Neuronal stem cell (in vitro differentiated cells): ENCODE data around the gene GAR1.
"Not testable (repeated sequence)": the region's sequence is repeated elsewhere in the genome, so short reads cannot be mapped to it uniquely, and the experiment has no call there.

ENCODE experiments used
- DNase-seq: peaks from one replicate; pipeline ENCODE4 v3.0.0-alpha.2; 2013; ENCODE audit warnings: low spot score
- H2AFZ ChIP-seq: one replicate; pipeline ENCODE4 v1.6.1; 2013; ENCODE audit warnings: mild to moderate bottlenecking, low read length, inconsistent platforms
- H2AK5ac ChIP-seq: 2 replicates; pipeline ENCODE4 v1.6.1; 2013; ENCODE audit warnings: low read depth, mild to moderate bottlenecking, inconsistent platforms, low read length, moderate library complexity, mixed read lengths
- H2BK120ac ChIP-seq: 2 replicates; pipeline ENCODE4 v1.6.1; 2013; ENCODE audit warnings: low read depth, mild to moderate bottlenecking, inconsistent platforms, low read length, moderate library complexity, mixed read lengths
- H2BK12ac ChIP-seq: one replicate; pipeline ENCODE4 v1.6.1; 2013; ENCODE audit warnings: low read length, inconsistent platforms
- H2BK15ac ChIP-seq: 2 replicates; pipeline ENCODE4 v1.6.1; 2013; ENCODE audit warnings: mild to moderate bottlenecking, low read length, inconsistent platforms, mixed read lengths
- H2BK5ac ChIP-seq: one replicate; pipeline ENCODE4 v1.6.1; 2013; ENCODE audit warnings: inconsistent platforms, mild to moderate bottlenecking, low read length, moderate library complexity
- H3K14ac ChIP-seq: one replicate; pipeline ENCODE4 v1.6.1; 2013; ENCODE audit warnings: low read length, inconsistent platforms
- H3K18ac ChIP-seq: 2 replicates; pipeline ENCODE4 v1.6.1; 2013; ENCODE audit warnings: low read length, inconsistent platforms
- H3K23ac ChIP-seq: 2 replicates; pipeline ENCODE4 v1.6.1; 2013; ENCODE audit warnings: low read depth, mild to moderate bottlenecking, mixed read lengths, low read length, inconsistent platforms; ENCODE audit not compliant: poor library complexity
- H3K27ac ChIP-seq: replicated peaks from 3 replicates; pipeline ENCODE4 v1.5.1; 2013; ENCODE audit warnings: low read length, inconsistent platforms
- H3K27me3 ChIP-seq, 3 experiments: 2 replicates each; pipeline ENCODE4 v1.6.1; 2013; ENCODE audit warnings: low read length in 3 of 3, mild to moderate bottlenecking in 2 of 3, inconsistent platforms in 1 of 3, low read depth in 1 of 3, mixed read lengths in 1 of 3, moderate library complexity in 1 of 3; ENCODE audit not compliant: control insufficient read depth in 3 of 3, insufficient read depth in 3 of 3
- H3K36me3 ChIP-seq, 2 donors: replicated peaks in 1 of 2; 2 replicates each; pipeline ENCODE4 v1.6.1; 2013; ENCODE audit warnings: low read length in 2 of 2; ENCODE audit not compliant: control insufficient read depth in 2 of 2, insufficient read depth in 2 of 2
- H3K4ac ChIP-seq: 2 replicates; pipeline ENCODE4 v1.6.1; 2013; ENCODE audit warnings: inconsistent platforms, mild to moderate bottlenecking, low read length, moderate library complexity
- H3K4me1 ChIP-seq, 2 donors: 1 replicate in 1 of 2; 2 replicates in 1 of 2; pipeline ENCODE4 v1.6.1; 2013; ENCODE audit warnings: low read length in 2 of 2, low read depth in 1 of 2; ENCODE audit not compliant: control insufficient read depth in 2 of 2, insufficient read depth in 1 of 2
- H3K4me2 ChIP-seq: one replicate; pipeline ENCODE4 v1.6.1; 2013; ENCODE audit warnings: mild to moderate bottlenecking, low read length, inconsistent platforms; ENCODE audit not compliant: insufficient read depth, poor library complexity, severe bottlenecking
- H3K4me3 ChIP-seq, 2 donors: 2 replicates each; pipeline ENCODE4 v1.5.1; 2013; ENCODE audit warnings: low read length in 2 of 2, mild to moderate bottlenecking in 2 of 2, inconsistent platforms in 1 of 2, moderate library complexity in 1 of 2
- H3K79me1 ChIP-seq: one replicate; pipeline ENCODE4 v1.6.1; 2013; ENCODE audit warnings: low read depth, mild to moderate bottlenecking, inconsistent platforms, low read length, moderate library complexity
- H3K9ac ChIP-seq: one replicate; pipeline ENCODE4 v1.6.1; 2013; ENCODE audit warnings: mild to moderate bottlenecking, low read depth, low read length, inconsistent platforms; ENCODE audit not compliant: poor library complexity
- H3K9me3 ChIP-seq, 2 donors: replicated peaks in 1 of 2; 2 replicates each; pipeline versions ENCODE3 to v1.6.1; 2013; ENCODE audit warnings: low read length in 2 of 2, mild to moderate bottlenecking in 2 of 2, inconsistent platforms in 1 of 2, low read depth in 1 of 2, mixed read lengths in 1 of 2, moderate library complexity in 1 of 2; ENCODE audit not compliant: control insufficient read depth in 2 of 2, insufficient read depth in 1 of 2
- H4K8ac ChIP-seq: one replicate; pipeline ENCODE4 v1.6.1; 2013; ENCODE audit warnings: low read depth, mild to moderate bottlenecking, inconsistent platforms, low read length, moderate library complexity
- H4K91ac ChIP-seq: one replicate; pipeline ENCODE4 v1.6.1; 2013; ENCODE audit warnings: low read length, low read depth, mild to moderate bottlenecking, inconsistent platforms; ENCODE audit not compliant: poor library complexity
- WGBS, 2 donors: extraction: QIAGEN DNeasy Blood & Tissue Kit; methylation state at CpG; one replicate each; pipeline ENCODE4 v1.1.7; 2013; ENCODE audit warnings: missing lambda C conversion rate in 2 of 2, mixed read lengths in 1 of 2; ENCODE audit not compliant: insufficient read length in 2 of 2, insufficient replicate concordance in 1 of 2; ENCODE audit errors: extremely low coverage in 2 of 2; 5-methylcytosine and 5-hydroxymethylcytosine counted together

GAR1 gene

DNA sequence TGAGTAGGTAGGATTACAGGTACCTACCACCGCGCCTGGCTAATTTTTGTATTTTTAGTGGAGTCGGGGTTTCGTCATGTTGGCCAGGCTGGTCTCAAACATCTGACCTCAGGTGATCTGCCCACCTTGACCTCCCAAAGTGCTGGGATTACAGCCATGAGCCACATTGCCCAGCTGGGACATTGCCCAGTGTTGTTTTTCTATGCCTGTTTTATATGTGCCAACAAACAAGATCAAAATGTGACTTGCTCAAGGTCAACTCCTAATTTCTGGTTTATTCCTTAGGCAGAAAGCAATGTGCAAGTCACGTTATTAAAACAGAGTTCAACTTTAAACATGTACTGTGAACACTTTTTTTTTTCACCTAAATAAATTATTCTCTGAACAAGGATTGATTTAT lies 35.0 kb downstream of the GAR1 start:
- no peak overlapping the region for H2BK12ac ChIP-seq
- H2AK5ac ChIP-seq, result no peak overlapping the region
- H3K36me3 ChIP-seq, result no peaks in the 10 kb centered on the region
- WGBS, 2 donors, result no CpG with 5 or more reads among the region's 5 CpGs
- H3K4me3 ChIP-seq, result no peak overlapping the region
- no peak overlapping the region for H4K91ac ChIP-seq
- no peaks in the 10 kb centered on the region for H3K27me3 ChIP-seq
- DNase-seq, result no peak
- no peak overlapping the region for H2AFZ ChIP-seq
- H3K27ac ChIP-seq, result no peak overlapping the region
- no peak overlapping the region for H3K4ac ChIP-seq
- no peak overlapping the region for H3K23ac ChIP-seq
- no peak overlapping the region for H3K18ac ChIP-seq
- no peak overlapping the region for H3K14ac ChIP-seq
- no peak overlapping the region for H2BK5ac ChIP-seq
- no peaks in the 10 kb centered on the region for H3K79me1 ChIP-seq
- peaks cover 7 to 8% of the 10 kb centered on the region in 2 donors for H3K4me1 ChIP-seq
- H3K4me2 ChIP-seq, result no peak overlapping the region
- no peaks in the 10 kb centered on the region for H3K9me3 ChIP-seq
- H2BK15ac ChIP-seq, result no peak overlapping the region
- no peak overlapping the region for H3K9ac ChIP-seq
- no peak overlapping the region for H4K8ac ChIP-seq
- no peak overlapping the region for H2BK120ac ChIP-seq

DNA sequence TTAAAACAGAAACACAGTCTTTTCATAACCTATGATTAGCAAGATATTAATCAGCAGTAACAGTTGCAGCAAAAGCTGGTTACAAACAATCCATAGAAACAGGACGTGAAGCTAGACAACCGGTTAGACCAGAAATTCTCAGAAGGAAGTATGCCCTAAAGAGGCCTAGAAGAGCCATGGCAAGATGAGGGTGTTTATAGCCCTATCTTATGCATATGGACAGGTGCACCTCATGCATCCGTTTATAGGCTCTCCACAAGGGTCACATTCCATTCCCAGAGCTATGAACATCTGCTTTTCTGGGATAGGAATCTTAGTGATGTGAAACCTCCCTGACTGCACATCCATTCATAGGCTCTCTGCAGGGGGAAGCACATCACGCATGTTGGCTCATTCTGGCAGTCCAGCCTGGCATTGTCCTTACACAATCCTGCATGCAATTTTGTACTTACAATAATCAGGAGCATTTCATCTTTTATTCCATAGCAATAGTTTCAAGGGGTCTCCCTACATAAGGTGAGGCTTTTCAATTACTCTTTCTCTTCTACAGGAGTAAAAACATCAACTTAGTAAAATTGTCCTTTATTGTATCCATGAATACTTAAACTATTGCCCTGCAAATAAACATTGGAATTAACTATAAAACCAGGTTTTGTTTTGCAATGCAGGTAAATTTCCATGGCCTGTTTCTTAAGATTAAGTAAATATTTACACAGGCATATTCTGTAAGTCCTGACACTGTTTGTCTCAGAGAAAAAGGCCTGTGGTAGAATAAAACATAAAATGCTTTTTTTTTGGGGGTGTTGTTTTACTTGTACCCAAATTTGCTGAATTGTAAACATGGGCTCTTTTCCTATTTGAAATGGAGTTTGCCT lies 44.1 kb downstream of the GAR1 start:
- H3K27me3 ChIP-seq, H3K27ac ChIP-seq, H3K4me1 ChIP-seq, H3K9me3 ChIP-seq, DNase-seq, H3K79me1 ChIP-seq, H2BK15ac ChIP-seq, H2AFZ ChIP-seq, H3K14ac ChIP-seq, H3K36me3 ChIP-seq, H2BK5ac ChIP-seq, H3K18ac ChIP-seq, H2AK5ac ChIP-seq, H2BK12ac ChIP-seq, H3K23ac ChIP-seq, H3K9ac ChIP-seq, H2BK120ac ChIP-seq, H4K91ac ChIP-seq, H3K4ac ChIP-seq, H4K8ac ChIP-seq, H3K4me2 ChIP-seq, H3K4me3 ChIP-seq: not testable (repeated sequence)
- no CpG with 5 or more reads among the region's 4 CpGs for WGBS, 2 donors

DNA sequence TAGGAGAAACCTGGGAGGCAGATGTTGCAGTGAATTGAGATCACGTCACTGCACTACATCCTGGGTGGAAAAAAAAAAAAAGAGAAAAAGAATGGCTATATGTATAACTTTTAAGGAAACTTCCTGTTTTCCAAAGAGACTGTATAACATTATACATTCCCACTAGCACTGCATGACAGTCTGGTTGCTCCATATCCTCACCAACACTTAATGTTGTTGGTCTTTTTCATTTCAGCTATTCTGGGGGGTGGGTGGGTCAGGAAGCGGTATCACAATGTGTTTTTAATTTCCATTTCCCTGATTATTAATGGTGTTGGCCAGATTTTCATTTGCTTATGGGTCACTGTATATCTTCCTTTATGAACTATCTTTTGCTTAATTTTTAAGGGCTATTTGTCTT lies 45.7 kb downstream of the GAR1 start:
- Histone ChIP-seq H4K8ac (no peak overlapping the region), H4K91ac (no peak overlapping the region), H3K18ac (no peak overlapping the region), H3K79me1 (no peaks in the 10 kb centered on the region), H3K4ac (no peak overlapping the region), H2BK5ac (no peak overlapping the region), H3K27me3 (no peaks in the 10 kb centered on the region), H3K14ac (no peak overlapping the region), H2BK12ac (no peak overlapping the region), H2BK15ac (no peak overlapping the region), H2BK120ac (no peak overlapping the region), H3K23ac (no peak overlapping the region), H3K4me2 (no peak overlapping the region), H3K27ac (no peak overlapping the region), H3K9me3 (peaks cover 0 to 7% of the 10 kb centered on the region in 2 donors), H3K4me1 (no peaks in the 10 kb centered on the region), H2AK5ac (no peak overlapping the region), H3K4me3 (no peak overlapping the region), H3K36me3 (no peaks in the 10 kb centered on the region), H2AFZ (no peak overlapping the region), H3K9ac (no peak overlapping the region)
- WGBS, 2 donors, result no CpG with 5 or more reads among the region's 2 CpGs
- no peak for DNase-seq

DNA sequence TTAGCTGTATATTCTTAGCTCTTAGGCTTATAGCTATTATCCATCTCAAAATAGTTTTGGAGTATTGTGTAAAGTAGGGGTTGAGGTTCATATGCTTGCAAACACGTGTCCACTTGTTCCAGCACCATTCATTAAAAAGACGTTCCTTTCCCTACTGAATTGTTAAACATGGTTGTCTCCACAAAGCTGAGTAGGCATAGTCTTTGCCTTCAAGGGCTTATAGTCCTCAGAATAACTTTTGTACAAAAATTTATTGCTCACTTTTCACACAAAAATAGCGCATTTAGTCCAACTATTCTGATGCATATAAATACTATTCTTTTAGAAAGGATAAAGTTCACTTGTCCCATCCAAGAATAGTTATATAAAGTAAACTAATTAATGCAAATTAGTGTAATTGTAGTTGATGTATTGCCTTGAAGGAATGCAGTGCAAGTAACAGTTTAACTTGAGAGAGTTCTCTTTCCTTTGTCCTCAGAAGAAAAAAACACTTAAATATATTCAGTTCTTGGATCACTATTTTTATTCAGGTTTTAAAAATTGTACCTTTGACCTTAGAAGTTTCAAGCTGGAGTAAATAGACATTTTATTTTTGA lies 46.5 kb downstream of the GAR1 start:
- Histone ChIP-seq H2BK120ac (no peak overlapping the region), H3K9ac (no peak overlapping the region), H3K4ac (no peak overlapping the region), H3K9me3 (peaks cover 0 to 7% of the 10 kb centered on the region in 2 donors), H3K4me1 (no peaks in the 10 kb centered on the region), H3K36me3 (no peaks in the 10 kb centered on the region), H3K18ac (no peak overlapping the region), H3K23ac (no peak overlapping the region), H2BK5ac (no peak overlapping the region), H2AK5ac (no peak overlapping the region), H3K14ac (no peak overlapping the region), H3K27me3 (no peaks in the 10 kb centered on the region), H2BK12ac (no peak overlapping the region), H2AFZ (no peak overlapping the region), H3K4me2 (no peak overlapping the region), H3K4me3 (no peak overlapping the region), H2BK15ac (no peak overlapping the region), H3K79me1 (no peaks in the 10 kb centered on the region), H4K8ac (no peak overlapping the region), H4K91ac (no peak overlapping the region), H3K27ac (no peak overlapping the region)
- WGBS, 2 donors, result no CpG with 5 or more reads among the region's 3 CpGs
- no peak for DNase-seq
